C4-2B (cell line): ENCODE measurements around the gene ARVCF.

Experiments used
- ZFX ChIP-seq: fragments of 450-650 bp; IDR thresholded peaks from 2 replicates; pipeline ENCODE4 v1.6.1; 2017
- TF ChIP-seq, protein P1 (sequence below): fragments of 450-650 bp; conservative IDR thresholded peaks from 2 replicates; pipeline ENCODE4 v1.5.1; 2017; ENCODE audit warnings: mild to moderate bottlenecking

DNA sequence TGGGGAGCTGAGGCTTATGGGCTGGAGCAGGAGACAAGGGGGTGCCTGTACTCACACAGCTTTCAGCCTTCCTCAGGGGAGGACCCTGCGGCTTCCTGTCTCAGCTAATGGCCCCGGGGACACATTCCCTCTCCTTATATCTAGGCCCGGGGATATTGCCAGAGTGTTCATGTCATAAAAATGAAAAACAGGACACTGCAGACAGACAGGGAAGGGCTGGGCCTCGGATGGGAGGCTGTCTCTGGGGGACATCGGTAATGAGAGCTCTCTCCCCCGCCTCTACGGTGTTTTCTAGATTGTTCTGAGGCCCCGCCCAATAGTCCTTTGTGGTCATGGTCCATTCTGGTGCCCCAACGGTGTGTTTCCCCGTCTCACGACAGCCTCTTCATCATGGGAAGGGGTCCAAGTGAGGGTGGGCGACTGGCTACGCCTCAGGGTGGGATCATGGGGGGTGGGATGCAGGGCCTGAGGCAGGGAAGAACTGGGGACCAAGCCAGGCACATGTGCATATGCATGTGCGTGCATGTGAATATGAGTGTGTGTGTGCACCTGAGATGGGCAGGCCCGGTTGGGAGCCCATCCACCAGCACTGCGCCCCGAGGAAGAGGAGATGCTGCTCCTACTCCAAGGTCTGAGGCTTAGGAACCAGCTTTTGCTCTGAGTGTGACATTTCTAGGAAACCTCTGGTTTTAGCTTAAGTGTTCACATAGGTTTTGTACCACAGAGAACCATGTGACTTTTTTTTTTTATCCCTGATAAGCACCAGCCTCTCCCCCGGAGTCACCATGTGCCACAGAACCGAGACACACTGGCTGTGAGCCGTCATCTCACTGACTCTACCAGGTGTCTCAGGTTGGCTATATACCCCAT lies 5.3 kb downstream of the ARVCF start:
- TF ChIP-seq, protein P1, sequence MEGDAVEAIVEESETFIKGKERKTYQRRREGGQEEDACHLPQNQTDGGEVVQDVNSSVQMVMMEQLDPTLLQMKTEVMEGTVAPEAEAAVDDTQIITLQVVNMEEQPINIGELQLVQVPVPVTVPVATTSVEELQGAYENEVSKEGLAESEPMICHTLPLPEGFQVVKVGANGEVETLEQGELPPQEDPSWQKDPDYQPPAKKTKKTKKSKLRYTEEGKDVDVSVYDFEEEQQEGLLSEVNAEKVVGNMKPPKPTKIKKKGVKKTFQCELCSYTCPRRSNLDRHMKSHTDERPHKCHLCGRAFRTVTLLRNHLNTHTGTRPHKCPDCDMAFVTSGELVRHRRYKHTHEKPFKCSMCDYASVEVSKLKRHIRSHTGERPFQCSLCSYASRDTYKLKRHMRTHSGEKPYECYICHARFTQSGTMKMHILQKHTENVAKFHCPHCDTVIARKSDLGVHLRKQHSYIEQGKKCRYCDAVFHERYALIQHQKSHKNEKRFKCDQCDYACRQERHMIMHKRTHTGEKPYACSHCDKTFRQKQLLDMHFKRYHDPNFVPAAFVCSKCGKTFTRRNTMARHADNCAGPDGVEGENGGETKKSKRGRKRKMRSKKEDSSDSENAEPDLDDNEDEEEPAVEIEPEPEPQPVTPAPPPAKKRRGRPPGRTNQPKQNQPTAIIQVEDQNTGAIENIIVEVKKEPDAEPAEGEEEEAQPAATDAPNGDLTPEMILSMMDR, result no peak
- TF ChIP-seq ZFX, result no peak
